A673 (cell line): ENCODE results near the gene TMEM258.

Experiments
- CTCF ChIP-seq: fragments of 300-800, 200-600 bp; sonication (generic); conservative IDR thresholded peaks from 2 replicates; pipeline ENCODE4 v1.5.1; 2017; ENCODE audit warnings: low read depth, mild to moderate bottlenecking, antibody characterized with exemption, low read length, moderate library complexity, mixed read lengths
- EZH2 ChIP-seq: fragments of 200-600 bp; sonication (generic); IDR thresholded peaks from 2 replicates; pipeline ENCODE4 v1.6.1; 2017; ENCODE audit warnings: borderline replicate concordance, low read depth, mild to moderate bottlenecking, mixed read lengths, antibody characterized with exemption, low read length; ENCODE audit not compliant: poor library complexity, severe bottlenecking

- TF ChIP-seq EZH2 (no peak), CTCF (no peak)
Measured at GRCh38 chr11:61746442-61747191, 45.8 kb downstream of the TMEM258 start.
